Kidney (tissue), 14 donors: ENCODE measurements around the gene GRID1. TPM values are rescaled to one million over a fixed set of nuclear protein-coding genes. Genes with fewer than 3 reads are reported as not detected.

Experiments used
- DNase-seq, 5 donors: peaks; one replicate each; pipeline ENCODE4 v3.0.0-alpha.2; 2013 to 2020
- FAIRE-seq: peaks from 2 replicates; lab custom pipeline; 2012; peaks lifted over from hg19 to GRCh38; lab: Jason Lieb, UNC
- H3K27ac ChIP-seq, 2 donors: one replicate each; pipeline ENCODE4 v1.7.0; 2013; ENCODE audit warnings: low read depth in 2 of 2, low read length in 2 of 2, inconsistent platforms in 1 of 2
- H3K27me3 ChIP-seq: one replicate; pipeline ENCODE4 v1.7.1; 2013; ENCODE audit warnings: low read length, inconsistent platforms; ENCODE audit not compliant: control insufficient read depth, insufficient read depth
- H3K36me3 ChIP-seq, 3 donors: one replicate each; pipeline versions ENCODE4 v1.7.0 to v1.7.1; 2013; ENCODE audit warnings: low read length in 3 of 3, control low read depth in 1 of 3, inconsistent platforms in 1 of 3; ENCODE audit not compliant: insufficient read depth in 3 of 3, control insufficient read depth in 2 of 3
- H3K4me1 ChIP-seq, 3 donors: one replicate each; pipeline versions ENCODE4 v1.7.0 to v1.7.1; 2013; ENCODE audit warnings: low read length in 3 of 3, inconsistent platforms in 1 of 3, low read depth in 1 of 3; ENCODE audit not compliant: control insufficient read depth in 2 of 3, insufficient read depth in 2 of 3
- H3K4me3 ChIP-seq, 3 donors: one replicate each; pipeline versions ENCODE4 v1.7.0 to v1.8.1; 2013; ENCODE audit warnings: low read length in 3 of 3, control low read depth in 1 of 3, inconsistent platforms in 1 of 3
- H3K9ac ChIP-seq, 3 donors: one replicate each; pipeline versions ENCODE4 v1.7.0 to v1.7.1; 2013; ENCODE audit warnings: low read length in 3 of 3, control low read depth in 1 of 3, inconsistent platforms in 1 of 3
- H3K9me3 ChIP-seq, 3 donors: one replicate each; pipeline versions ENCODE4 v1.7.0 to v1.7.1; 2013; ENCODE audit warnings: low read length in 3 of 3, control low read depth in 1 of 3, inconsistent platforms in 1 of 3; ENCODE audit not compliant: control insufficient read depth in 2 of 3, insufficient read depth in 1 of 3
- intact Hi-C: fragments of 100-400 bp; cut with DNase I; formaldehyde crosslinking; loops from one replicate; pipeline ENCODE4 v1.11.1; 2022
- polyA plus RNA-seq: library from polyadenylated mRNA; stranded (reverse); fragments of 350-450 nt; fragmentation: Illumina TruSeq; extraction: RNeasy Lipid Tissue Mini Kit (QIAGEN cat#74804); gene quantifications from one replicate; pipeline ENCODE4 v1.2.3, GENCODE V29; 2014; ENCODE audit warnings: low read depth, low replicate concordance; ENCODE audit not compliant: insufficient read depth
- total RNA-seq: library from RNA; stranded (reverse); fragmentation: NEBNext Ultra II Directional; extraction: Animal tissue kit (Norgen Biotek cat#: 25700); gene quantifications from one replicate; pipeline ENCODE4 v1.2.1, GENCODE V29; 2021
- TF ChIP-seq, protein P1 (sequence below): IDR thresholded peaks from 3 replicates; pipeline ENCODE4 v1.5.1; 2012; ENCODE audit warnings: mild to moderate bottlenecking, moderate library complexity, borderline replicate concordance; ENCODE audit not compliant: insufficient read depth; ENCODE audit errors: extremely low read depth
- donor health status: control.
- donor health status: control.
- donor health status: control.
- donor health status: control.
- donor health status: control.
- donor health status: DM: yes; HTN: yes; CAD: no.
- donor health status: Normal renal cell carcinoma (clear cell type).

The GRID1 gene
- total and polyA plus RNA-seq, 2 donors from 2014 or later: 0.37 to 1.4 TPM

DNA sequence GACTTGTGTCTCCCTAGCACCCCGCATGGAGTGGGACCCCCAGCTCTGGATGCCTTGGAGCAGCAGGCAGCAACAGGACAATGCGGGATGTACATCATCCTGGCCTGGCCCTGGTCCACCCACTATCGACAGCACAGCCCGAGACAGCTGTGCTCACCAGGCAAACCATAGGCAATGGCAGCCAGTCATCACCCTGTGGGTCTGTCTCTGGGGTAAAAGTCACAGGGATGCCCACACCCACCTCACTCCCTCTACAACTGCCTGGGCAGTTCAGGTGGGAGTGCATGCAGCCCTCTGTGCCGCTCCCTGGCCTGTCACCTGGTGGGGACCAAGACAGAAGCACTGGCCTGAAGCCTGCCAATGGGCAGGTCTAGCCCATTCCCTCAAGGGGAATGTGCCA lies 147.8 kb downstream of the GRID1 start:
- TF ChIP-seq, protein P1, sequence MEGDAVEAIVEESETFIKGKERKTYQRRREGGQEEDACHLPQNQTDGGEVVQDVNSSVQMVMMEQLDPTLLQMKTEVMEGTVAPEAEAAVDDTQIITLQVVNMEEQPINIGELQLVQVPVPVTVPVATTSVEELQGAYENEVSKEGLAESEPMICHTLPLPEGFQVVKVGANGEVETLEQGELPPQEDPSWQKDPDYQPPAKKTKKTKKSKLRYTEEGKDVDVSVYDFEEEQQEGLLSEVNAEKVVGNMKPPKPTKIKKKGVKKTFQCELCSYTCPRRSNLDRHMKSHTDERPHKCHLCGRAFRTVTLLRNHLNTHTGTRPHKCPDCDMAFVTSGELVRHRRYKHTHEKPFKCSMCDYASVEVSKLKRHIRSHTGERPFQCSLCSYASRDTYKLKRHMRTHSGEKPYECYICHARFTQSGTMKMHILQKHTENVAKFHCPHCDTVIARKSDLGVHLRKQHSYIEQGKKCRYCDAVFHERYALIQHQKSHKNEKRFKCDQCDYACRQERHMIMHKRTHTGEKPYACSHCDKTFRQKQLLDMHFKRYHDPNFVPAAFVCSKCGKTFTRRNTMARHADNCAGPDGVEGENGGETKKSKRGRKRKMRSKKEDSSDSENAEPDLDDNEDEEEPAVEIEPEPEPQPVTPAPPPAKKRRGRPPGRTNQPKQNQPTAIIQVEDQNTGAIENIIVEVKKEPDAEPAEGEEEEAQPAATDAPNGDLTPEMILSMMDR: no peak
- H3K4me1 ChIP-seq: no peaks in the 10 kb centered on the region
- no peak for FAIRE-seq

DNA sequence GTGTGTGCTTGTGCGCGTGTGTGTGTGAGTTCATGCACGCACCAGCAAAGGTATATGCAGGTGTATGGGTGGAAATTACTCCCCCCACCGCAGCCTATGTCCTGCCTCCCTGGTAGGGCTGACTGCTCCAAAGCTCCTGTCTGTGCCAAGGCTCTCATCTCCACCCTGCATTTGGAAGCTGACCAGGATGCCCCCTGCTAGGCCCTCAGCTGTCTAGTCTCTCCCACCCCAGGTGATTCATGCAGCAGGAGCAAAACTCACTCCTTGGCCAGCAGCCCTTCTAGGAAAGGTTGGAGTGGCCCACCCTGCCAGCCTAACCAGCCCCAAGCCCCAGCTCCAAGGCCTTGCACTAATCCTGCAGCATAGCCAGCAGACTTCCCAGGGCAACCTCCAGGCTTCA lies 148.4 kb downstream of the GRID1 start:
- DNase-seq: peak in 1 of 5 donors; percentile 44
- Histone ChIP-seq H3K36me3 (no peaks in the 10 kb centered on the region), H3K4me3 (no peak overlapping the region), H3K27ac (no peak overlapping the region), H3K9me3 (no peaks in the 10 kb centered on the region), H3K4me1 (no peaks in the 10 kb centered on the region), H3K27me3 (no peaks in the 10 kb centered on the region), H3K9ac (no peak overlapping the region)
- TF ChIP-seq, protein P1: no peak
- intact Hi-C loops: no loop called here
- FAIRE-seq: no peak

More for the DNA sequence above, 147.8 kb downstream of the GRID1 start:
- Histone ChIP-seq H3K4me3 (no peak overlapping the region), H3K27ac (no peak overlapping the region), H3K9ac (no peak overlapping the region), H3K36me3 (no peaks in the 10 kb centered on the region), H3K9me3 (no peaks in the 10 kb centered on the region), H3K27me3 (no peaks in the 10 kb centered on the region)
- intact Hi-C loops: no loop called here
- DNase-seq: peak in 1 of 5 donors; percentile 34

DNA sequence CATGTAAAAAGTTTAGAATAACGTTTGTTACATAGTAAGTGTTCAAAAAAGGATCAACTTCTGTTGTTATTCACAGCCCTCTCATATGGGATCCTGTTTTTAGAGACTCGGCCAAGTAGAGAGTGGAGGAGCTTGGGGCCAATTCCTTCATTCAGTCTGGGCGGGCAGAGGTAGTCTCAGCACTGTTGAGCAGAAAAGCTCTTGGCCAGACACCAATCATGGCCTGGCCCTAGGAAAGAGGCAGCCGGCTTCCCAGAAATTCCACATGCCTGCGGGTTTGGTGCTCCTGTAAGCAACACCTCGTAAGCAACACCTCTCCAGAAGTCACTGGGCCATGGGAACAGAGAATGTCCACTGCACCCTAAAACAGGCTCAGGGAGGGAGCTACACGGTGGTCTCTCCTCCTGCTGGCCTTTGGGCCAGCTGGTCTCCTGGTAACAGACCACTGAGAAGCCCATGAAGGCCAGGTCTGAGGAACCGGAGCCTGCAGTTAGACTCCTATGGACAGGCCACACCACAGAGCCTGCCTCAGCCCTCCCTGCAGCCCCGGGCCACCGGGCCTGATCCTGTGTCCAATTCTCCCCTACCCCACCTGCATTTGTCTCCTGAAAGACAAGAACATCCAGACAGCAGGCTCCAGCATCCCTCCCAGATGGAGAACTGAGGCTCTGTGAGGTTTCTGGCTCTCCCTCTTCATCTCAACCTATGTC lies 149.1 kb downstream of the GRID1 start:
- intact Hi-C loops: no loop called here
- H3K27me3 ChIP-seq: no peaks in the 10 kb centered on the region
- no peak for FAIRE-seq

More for the DNA sequence above, 149.1 kb downstream of the GRID1 start:
- Histone ChIP-seq H3K4me3 (no peak overlapping the region), H3K9me3 (no peaks in the 10 kb centered on the region), H3K36me3 (no peaks in the 10 kb centered on the region), H3K9ac (no peak overlapping the region), H3K27ac (no peak overlapping the region), H3K4me1 (no peaks in the 10 kb centered on the region)
- TF ChIP-seq, protein P1: no peak
- DNase-seq: peak in 1 of 5 donors; percentile 41
